ENCODE measurements around the gene VILL.
"Not testable (repeated sequence)": the region's sequence is repeated elsewhere in the genome, so short reads cannot be mapped to it uniquely, and the experiment has no call there.

The VILL gene

DNA sequence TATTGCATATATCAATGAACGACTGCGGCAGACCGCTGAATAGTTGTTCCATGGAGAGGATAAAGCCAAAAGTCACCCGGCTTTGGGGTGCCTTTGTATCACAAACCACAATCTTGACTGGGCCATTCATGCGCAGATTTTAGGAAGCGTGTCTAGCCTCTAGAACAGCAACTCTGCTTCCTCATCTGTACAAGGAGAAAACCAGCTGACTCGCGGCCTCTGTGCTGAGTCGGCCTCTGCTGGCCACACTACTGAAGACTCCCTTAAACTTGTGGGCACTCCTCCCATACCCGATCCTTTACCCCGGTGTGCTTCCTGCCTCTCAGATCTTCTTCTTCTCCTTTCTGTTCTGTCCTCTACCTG lies 49.3 kb downstream of the VILL start:
- DNase-seq: no peak

DNA sequence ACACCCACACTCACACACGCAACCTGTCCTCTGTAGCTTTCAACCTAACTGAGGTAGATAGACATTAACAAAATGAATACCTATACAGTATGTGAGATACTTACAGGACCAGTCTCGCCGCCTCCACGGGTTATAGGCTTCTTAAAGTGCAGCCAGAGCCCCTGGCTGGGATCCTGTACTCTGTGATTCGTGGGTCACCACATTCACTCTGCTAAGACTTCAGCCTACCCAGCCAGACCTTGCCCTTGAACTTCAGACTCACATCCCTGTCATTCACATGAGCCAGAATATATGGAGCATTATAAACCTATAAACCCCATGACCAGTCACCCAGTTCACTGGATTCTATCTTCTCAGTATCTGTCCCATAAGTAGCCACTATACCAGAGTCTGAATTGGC lies 49.8 kb downstream of the VILL start:
- no peak for DNase-seq

DNA sequence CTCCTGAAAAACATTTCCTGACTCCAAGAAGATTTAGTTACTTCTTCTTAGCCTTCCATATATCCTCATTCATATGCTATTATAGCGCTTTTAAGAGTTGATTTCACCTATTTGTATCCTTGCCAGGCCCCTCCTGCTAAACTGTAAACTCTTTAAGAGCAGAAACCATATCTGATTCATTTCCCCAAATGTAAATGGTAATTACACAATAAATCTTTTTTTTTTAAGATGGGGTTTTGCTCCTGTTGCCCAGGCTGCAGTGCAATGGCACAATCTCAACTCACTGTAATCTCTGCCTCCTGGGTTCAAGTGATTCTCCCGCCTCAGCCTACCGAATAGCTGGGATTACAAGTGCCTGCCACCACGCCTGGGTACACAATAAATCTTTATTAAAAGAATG lies 52.9 kb downstream of the VILL start:
- no peak for DNase-seq

DNA sequence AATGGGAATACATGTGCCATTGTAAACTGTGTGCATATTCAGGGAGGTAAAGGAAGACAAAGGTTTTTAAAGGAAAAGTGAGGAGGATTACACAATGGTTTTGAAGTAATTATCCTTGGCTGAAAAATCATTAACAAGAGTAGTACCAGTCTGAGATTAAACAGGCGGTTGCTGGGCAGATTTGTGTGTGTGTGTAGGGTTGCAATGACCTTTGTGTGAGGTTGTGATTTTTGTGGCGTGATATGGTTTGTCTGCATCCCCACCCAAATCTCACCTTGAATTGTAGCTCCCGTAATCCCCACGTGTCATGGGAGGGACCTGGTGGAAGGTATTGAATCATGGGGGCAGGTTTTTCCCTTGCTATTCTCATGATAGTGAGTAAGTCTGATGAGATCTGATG lies 55.4 kb downstream of the VILL start:
- DNase-seq: no peak

DNA sequence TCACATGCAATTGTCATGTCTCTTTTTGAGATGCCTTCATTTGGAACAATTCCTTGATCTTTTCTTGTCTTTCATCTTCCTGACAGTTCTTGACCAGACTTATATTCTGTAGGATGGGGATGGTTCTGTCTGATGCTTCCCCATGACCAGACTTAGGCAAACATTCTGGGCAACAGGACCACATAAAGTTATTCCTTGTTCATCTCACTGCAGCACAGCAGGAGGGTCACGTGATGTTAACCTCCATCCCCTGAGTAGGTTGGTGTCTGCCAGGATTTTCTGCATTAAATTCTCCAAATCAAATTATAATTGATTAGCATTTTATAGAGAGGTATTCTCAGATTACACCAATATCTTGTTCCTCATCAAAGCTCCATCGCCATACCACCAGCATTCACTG lies 56.2 kb downstream of the VILL start:
- no peak for DNase-seq

DNA sequence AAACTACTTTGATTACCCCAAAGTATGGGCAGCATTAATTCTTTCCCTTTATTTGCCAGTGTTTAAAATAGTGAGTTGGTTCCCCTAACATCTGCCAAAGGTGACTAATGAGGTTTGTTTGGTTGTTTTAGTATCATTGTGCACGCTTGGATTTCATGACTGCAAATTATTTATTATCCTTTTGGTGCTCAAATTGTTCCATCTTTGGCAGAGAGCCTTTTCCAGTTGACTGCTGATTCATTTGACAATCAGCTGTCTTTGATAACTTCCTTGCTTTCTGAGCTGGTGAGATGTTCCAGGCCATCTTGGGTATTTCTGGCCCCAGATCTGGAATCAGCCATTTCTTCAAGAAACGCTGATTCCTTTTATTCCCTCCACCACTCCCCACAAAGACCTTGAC lies 57.3 kb downstream of the VILL start:
- no peak for DNase-seq

DNA sequence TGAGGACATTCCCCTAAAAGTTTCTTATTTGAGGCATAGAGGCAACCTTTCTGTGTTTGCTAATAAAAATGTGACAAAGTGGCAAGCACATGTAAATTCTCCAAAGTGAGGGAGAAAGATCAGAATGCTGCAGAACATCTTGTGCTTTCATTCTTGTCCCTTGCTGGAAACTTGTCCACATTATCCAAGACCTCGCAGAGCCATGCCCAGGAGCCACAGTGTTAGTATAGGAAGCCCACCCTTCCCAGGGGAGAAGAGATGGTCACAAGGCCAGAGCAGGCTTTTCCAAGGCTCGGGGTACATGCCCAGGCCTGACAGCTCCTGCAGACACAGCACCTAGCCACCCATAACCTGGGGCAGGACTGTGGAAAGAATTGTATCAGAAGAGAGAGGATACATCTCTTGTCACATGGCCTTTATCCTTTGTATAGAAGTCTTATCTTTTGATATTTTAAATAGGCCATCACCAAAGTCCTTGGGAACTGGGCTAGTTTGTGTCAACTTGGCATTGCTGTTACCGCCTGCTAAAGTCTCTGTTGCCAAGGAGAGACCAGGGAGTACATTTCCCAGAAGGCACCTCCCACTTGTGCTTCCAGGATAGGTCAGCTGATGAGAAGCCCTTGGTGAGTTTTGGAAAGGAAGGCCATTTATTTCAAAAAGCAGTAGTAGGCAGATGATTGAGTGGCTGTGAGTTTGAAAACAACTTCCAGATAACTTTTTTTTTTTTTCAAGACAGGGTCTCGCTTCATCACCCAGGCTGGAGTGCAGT lies 59.0 kb downstream of the VILL start:
- no peak for DNase-seq

DNA sequence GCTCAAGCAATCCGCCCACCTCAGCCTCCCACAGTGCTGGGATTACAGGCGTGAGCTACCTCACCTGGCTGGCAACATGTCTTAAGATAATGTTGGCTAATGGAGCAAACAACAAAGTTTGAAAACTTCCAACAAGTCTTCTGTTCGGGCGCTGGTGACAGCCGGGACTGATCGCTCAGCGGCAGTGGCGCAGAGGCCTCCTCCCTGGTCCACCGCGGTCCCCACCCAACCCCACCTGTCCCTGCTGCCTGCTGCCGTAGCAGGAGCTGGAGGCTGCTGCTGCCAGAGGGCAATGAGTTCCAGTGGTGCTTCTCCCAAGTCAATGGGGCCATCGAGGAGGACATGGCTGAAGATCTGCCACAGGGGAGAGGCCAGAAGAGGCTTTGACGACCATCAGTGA lies 60.5 kb downstream of the VILL start:
- no peak for DNase-seq

DNA sequence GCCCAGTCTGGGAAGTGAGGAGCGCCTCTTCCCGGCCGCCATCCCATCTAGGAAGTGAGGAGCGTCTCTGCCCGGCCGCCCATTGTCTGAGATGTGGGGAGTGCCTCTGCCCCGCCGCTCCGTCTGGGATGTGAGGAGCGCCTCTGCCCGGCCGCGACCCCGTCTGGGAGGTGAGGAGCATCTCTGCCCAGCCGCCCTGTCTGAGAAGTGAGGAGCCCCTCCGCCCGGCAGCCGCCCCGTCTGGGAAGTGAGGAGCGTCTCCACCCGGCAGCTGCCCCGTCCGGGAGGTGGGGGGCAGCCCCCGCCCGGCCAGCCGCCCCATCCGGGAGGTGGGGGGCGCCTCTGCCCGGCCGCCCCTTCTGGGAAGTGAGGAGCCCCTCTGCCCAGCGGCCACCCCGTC lies 62.7 kb downstream of the VILL start:
- not testable (repeated sequence) for DNase-seq

DNA sequence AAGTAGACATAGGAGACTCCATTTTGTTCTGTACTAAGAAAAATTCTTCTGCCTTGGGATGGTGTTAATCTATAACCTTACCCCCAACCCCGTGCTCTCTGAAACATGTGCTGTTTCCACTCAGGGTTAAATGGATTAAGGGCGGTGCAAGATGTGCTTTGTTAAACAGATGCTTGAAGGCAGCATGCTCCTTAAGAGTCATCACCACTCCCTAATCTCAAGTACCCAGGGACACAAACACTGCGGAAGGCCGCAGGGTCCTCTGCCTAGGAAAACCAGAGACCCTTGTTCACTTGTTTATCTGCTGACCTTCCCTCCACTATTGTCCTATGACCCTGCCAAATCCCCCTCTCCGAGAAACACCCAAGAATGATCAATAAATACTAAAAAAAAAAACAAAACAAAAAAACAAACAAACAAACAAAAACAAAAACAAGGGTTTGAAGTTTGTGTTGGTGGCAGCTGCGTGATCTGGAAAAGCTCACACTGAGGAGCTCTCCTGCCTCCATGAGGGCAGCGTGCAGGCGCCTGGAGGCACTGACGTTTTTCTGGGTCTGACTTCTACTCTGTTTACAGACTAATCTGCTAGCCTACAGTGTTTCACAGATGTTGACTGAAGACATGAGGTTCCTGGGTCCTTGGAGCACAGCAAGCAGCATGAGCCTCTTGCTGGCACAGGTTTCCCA lies 63.4 kb downstream of the VILL start:
- DNase-seq: not testable (repeated sequence)

DNA sequence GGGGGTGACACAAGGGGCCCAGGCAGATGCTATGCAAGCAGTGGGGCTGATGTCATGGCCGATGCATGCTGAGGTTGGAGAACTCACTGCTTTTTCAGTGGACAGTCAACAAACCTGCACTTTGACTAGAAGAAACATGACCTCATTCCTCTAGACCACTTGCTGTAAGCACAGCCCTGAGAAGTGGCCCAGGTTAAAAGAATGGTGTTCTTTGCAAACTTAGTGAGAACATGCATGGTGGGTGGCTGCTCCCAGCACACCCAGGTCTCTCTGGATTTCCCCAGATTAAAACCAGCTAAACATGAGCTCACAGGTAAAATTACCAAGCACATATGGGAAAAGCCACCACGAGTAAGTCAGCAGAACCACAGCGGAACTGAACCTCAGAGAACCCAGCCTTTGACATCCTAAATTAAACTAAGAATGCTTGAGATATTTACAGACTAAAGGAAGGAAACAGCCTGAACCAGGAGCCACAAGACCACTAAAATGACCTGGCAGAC lies 64.0 kb downstream of the VILL start:
- no peak for DNase-seq
